SIG-M5 treated with dmso at 0.1 percent for 504 hours (cell line): ENCODE data around the gene RAD18.

Experiments
- DNase-seq: peaks from one replicate; lab custom pipeline; 2025; ENCODE audit not compliant: unreplicated experiment; lab: John Stamatoyannopoulos, UW

Gene RAD18

DNA sequence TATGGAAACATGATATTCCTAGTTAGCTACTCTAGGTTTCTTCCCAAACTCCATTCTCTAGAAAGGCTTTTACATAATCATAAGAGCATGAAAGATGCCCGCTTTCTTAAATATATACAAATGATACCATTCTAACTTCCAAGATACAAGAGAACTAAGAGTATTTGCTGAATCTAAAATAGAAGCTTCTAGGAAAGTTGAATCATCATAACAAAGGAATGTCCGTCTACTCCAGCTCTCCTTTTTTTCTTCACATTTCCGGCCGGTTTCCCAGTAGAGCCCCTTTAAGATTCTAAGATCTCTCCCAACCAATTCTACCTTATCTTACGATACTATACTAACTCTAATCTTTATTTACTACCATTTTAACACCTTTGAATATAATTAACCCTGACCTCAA, 60.1 kb downstream of the RAD18 start:
- DNase-seq, result no peak

- DNase-seq, result no peak
Observed at GRCh38 chr3:8900869-8901268, 62.4 kb downstream of the RAD18 start.

DNA sequence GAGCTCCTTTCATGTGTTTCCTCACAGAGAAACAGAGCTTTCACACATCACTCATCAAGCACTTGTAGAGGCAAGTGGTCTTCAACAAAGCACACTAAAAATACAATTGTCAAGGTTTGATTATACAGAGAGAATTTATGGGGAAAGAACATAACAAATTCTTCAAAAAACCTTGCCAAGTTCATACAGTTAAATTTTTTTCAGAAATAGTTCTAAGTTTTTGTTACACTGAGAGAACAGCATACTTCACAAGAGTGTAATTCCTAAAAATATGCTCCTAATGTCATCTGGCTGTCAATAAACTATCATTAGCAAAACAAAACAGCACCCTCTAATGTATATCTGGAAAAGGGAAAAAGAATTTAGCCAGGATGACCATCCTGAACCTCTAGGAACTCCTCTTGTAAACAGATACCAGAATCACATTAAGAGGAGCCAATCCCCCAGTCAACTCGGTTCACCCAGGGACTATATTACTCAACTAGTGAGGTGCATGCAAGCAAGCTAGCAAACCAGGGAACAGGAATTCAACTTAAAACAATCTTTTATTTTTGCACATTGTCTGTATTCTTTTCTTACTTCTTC, 63.3 kb downstream of the RAD18 start:
- DNase-seq, result no peak

DNA sequence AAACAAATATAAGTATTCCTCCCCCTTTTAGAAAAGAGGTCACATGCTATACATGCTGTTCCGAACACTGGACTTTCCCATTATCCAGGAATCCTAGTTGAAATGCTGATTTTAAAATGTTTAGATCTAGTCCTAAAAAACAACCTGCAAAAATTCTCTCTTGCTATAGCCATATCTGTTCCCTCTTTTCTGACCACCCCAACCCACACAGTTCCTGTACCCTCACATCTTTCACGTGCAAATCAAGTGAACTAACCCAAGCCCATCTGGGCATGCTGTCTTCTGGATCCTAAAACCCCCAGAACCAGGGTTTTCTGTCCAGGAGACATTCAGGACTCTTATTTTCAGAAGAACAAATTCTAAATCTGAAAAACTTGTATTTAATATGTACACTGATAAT, 67.4 kb downstream of the RAD18 start:
- DNase-seq, result no peak

- DNase-seq, result no peak
Observed at GRCh38 chr3:8893001-8893400, 70.3 kb downstream of the RAD18 start.

- no peak for DNase-seq
Observed at GRCh38 chr3:8891774-8892173, 71.5 kb downstream of the RAD18 start.

GRCh38 chr3:8891303-8891702, 72.0 kb downstream of the RAD18 start:
- no peak for DNase-seq

DNA sequence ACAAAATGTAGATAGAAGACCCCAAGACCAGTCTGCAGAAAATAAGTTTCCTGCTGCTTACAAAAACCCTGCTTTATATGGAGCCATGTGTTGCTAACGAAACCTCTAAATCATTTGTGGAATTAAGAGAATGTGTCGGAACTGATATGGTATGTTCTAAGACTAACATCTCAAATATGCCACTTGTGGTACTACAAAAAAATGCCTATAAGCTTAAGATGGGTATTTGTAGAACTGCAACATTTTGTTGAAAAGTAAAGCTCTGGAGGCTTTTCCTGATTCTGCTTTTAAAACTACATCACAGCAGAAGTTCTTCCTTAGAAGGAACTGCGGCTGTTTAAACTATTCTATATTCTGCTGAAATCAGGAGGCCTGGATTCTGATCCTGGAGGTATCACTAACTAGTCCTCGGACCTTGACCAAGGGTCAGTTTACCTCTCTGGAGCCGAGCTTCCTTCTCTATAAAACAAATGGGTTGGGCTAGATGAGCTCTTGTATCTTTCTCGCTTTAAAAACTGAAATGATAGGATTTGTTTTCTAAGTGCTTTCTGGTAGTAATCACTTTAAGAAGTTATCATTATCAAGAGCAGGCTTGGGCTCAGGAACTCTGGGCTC, 74.9 kb downstream of the RAD18 start:
- no peak for DNase-seq

GRCh38 chr3:8887435-8888300, 75.6 kb downstream of the RAD18 start:
- no peak for DNase-seq

GRCh38 chr3:8886546-8886945, 76.7 kb downstream of the RAD18 start:
- no peak for DNase-seq

GRCh38 chr3:8885536-8886316, 77.5 kb downstream of the RAD18 start:
- no peak for DNase-seq

DNA sequence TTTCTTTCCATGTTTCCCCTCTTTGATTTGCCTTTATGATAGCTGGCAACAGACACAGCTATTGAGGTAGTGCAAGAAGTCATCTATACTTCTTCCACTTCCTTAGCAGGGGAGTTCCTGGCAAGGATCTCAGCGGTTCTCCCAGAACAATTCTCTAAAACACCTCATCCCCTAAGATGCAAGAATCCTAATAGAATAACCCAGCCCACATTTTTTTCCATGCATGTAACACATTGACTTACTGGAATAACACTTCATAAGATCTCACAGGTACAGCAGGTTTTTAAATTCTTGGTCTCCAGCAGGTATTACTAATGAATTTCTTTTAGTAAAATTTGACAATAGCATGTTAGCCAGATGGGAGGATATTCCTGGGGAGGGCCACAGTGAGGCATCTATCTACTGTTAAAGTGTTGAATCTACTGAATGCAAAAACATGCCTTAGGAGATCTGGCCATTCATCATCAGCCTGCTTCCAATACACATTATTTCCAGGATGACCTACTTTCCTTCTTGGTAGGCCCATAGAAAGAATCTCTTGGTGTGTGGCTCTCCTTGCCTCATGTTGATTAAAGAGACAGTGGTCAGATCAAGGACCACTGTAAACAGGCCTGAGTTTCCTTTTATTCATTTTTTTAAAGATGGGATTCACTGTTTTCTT, 78.5 kb downstream of the RAD18 start:
- no peak for DNase-seq

- DNase-seq, result no peak
Observed at GRCh38 chr3:8882642-8883041, 80.6 kb downstream of the RAD18 start.

DNA sequence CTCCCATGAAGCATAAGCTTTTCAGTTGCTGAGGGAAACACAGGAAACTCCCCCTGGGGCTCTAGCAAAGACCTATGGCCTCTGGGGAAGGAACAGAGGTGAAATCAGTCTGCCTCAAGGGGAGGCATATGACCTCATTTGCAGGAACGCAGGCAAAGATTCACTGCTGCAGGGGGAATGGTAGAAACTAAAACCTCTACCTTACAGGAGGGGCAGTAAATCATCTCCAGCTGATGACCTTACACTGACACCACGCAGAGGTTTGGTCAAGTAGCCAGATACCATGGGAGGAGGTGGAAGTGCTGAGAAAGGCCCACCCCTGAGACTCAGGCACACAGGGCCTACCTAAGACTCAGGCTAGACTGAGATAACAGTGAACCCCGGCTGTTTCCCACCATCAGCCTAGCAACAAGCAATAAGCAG, 81.1 kb downstream of the RAD18 start:
- no peak for DNase-seq

- no peak for DNase-seq
Observed at GRCh38 chr3:8879347-8879944, 83.8 kb downstream of the RAD18 start.

DNA sequence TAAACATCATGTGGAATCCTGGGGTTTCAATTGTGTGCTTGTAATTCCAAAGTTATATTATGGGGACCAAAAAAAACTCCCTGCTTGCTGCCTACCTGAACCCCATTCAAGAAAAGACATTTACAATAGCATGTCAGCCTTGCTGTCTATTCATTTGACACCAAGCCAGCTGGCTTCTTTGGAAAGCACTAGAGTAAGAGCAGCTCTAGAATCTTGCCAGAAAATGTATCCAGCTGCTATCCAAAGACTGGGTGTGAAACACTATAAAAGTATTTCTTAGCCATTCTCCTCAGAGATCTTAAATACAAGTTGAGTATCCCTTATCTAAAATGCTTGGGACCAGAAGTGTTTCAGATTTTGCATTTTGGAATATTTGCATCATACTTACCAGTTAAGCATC, 87.4 kb downstream of the RAD18 start:
- no peak for DNase-seq

GRCh38 chr3:8873740-8874139, 89.5 kb downstream of the RAD18 start:
- DNase-seq, result no peak

DNA sequence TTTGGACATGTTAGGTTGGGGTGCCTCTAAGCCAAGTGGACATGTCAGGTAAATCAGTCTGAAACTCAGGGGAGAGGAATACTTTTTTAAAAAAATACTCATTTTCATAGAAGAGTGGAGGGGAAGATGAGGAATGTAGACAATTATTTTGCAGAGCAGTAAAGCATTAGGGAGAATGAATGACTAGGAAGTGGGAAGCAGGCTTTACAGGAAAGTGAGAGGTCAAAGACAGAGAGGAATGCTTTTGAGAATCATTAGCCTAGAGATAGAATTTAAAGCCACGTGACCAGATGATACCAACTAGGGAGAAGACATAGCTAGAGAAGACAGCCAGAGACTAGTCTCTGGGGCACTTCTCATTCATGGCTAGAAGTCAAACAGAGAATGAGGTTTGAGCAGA, 91.0 kb downstream of the RAD18 start:
- DNase-seq, result no peak

DNA sequence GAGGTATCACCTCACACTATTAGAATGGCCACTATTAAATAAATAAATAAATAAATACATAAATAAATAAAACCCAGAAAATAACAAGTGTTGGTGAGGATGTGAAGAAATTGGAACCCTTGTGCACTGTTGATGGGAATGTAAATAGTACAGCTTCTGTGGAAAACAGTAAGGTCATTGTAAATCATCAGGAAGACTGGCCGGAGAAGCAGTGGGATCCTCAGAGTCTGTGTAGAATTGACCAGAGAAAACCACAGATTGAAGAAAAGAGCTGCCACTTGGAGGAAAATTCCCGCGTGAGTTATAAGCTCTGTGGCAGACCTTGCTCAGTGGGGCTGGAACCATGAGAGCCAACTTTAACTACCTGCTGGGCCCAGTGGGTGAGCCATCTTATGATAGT, 92.0 kb downstream of the RAD18 start:
- no peak for DNase-seq

GRCh38 chr3:8870134-8870533, 93.1 kb downstream of the RAD18 start:
- DNase-seq, result no peak

GRCh38 chr3:8869613-8870012, 93.7 kb downstream of the RAD18 start:
- peak; percentile 11 for DNase-seq
